T1000 (cell line): ENCODE results near the gene GET3.

Experiments used
- DNase-seq: peaks from one replicate; lab custom pipeline; 2025; ENCODE audit warnings: mixed read lengths; lab: John Stamatoyannopoulos, UW

Gene GET3

GRCh38 chr19:12752056-12752781, 14.9 kb downstream of the GET3 start:
- DNase-seq, result no peak

GRCh38 chr19:12754465-12755196, 17.3 kb downstream of the GET3 start:
- no peak for DNase-seq

DNA sequence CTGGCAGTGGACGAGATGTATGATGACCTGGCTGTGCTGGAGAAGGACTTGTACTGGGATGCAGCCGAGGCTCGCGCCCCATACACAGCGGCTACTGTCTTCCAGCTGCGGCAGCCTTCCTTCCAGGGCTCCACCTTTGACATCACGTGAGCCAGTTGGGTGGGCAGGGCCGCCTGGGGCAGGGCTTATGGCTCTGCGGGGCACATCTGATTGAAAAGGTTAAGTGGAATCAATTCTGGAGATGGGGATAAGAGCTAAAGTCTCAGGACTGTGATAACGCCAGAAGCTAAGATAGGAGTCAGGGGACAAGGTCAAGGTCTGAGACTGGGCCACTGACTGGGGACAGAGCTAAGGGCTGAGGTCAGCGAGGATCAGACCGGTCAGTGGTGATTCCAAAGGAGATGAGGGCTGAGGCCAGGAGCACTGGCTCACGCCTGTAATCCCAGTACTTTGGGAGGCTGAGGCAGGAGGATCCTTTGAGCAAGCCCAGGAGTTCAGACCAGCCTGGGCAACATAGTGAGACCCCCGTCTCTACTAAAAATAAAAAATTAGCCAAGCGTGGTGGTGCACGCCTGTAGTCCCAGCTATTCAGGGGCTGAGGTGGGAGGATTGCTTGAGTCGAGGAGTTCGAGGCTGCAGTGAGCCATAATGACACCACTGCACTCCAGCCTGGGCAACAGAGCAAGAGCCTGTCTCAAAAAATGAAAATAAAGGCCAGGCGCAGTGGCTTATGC, 19.0 kb downstream of the GET3 start:
- DNase-seq, result no peak

DNA sequence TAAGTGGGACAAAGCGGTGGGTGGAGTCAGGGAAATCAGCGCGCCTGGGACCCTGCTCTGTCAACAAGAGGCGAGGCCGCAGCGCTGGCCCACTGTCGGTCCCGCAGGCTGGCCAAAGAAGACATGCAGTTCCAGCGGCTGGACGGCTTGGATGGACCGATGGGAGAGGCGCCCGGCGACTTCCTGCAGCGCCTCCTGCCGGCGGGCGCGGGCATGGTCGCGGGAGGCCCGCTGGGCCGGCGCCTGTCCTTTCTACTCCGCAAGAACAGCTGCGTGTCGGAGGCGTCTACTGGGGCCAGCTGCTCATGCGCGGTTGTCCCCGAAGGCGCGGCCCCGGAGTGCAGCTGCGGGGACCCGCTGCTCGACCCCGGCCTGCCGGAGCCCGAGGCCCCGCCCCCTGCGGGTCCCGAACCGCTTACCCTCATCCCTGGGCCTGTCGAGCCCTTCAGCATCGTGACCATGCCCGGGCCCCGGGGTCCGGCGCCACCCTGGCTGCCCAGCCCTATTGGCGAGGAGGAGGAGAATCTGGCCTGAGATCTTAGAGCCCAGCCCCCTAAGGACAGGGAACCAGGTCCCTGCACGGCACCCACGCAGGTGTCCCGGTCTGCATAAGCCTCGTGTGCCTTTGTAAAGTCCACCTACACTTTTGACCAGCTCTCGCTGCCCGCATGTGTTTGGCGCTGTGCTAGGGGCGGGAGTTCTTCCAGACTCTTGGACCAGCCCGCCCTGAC, 20.4 kb downstream of the GET3 start:
- DNase-seq, result no peak

GRCh38 chr19:12759686-12760085, 22.4 kb downstream of the GET3 start:
- no peak for DNase-seq

GRCh38 chr19:12763100-12763499, 25.8 kb downstream of the GET3 start:
- DNase-seq, result no peak

- no peak for DNase-seq
Measured at GRCh38 chr19:12764698-12765097, 27.4 kb downstream of the GET3 start.

DNA sequence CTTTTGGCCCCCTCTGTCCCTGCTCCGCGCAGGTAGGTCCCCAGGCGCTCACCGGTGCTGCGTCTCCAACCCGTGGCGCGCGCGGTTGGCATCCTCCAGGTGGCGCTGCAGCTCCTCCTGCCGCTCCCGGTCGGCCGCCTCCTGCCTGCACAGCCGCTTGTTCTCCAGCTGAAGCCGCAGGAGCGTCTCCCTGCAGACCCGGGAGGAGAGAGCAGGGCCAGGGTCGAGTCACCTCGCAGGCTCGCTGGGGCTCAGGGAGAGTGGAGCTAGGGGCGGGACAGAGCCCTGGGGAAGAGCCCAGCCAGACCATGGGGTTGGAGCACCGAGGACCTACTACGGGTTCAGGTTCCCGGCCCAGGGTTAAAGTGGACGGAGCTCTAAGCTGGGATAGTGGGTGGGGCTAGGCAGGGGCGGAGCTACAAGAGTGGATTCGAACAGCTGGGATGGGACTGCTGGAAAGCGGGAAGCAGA, 28.8 kb downstream of the GET3 start:
- peak; percentile 75 for DNase-seq

DNA sequence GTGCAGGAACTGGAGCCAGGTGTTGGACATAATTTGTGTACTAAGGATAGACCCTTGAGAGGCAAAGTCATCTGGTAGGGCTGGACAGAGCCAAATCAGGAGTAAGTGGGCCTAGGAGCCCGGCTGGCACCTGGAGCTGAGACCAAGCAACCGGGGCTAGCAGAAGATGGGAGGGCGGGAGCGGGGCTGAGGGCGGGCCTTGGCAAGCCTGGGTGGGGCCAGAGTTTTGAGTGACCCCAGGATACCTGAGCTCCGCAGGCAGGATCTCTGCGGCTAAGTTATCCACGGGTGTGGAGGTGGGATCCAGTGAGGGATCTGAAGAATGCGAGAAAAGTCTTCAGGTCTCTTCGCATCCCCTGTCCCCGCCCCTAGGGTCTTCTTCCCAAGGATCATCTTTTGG, 29.9 kb downstream of the GET3 start:
- DNase-seq, result no peak

GRCh38 chr19:12767666-12768065, 30.4 kb downstream of the GET3 start:
- no peak for DNase-seq

DNA sequence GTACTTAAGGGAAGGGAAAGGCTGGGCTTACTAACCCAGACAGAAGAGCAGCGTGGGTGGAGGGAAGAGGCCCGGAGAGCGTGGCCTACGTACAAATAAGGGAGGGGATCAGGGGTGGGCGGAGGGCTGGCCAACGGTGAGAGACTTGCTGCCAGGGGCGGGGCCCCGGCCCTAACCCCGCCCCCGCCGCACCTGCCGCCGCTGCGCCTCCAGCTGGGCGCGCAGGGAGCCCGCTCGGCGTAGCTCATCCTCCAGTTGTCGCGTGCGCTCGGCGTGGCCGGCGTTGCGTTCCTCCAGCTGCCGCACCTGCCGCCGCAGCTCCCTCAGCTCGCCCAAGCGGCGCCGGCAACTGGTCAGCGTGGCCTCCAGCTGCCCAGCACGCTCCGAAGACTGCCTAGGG, 32.4 kb downstream of the GET3 start:
- DNase-seq, result no peak

GRCh38 chr19:12770922-12771321, 33.6 kb downstream of the GET3 start:
- no peak for DNase-seq

DNA sequence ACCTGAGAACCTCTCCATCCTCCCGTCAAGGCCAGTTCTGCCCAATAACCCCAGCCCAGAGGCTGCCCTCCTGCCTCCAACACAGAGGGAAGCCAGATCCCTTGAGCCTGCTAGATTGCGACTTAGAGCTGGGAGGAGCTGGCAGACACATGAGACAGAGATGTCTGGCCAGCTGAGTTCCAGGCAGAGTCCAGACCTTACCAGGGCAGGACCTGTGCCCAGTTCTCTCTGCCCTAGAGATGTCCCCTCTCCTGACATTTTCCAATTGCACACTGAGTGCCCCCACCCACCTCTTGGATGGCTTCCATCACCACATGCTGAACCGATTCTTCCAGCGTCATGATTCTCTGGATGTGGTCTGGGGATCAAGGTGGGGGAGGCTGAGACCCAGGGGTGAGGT, 35.0 kb downstream of the GET3 start:
- no peak for DNase-seq

GRCh38 chr19:12773571-12773970, 36.3 kb downstream of the GET3 start:
- no peak for DNase-seq

DNA sequence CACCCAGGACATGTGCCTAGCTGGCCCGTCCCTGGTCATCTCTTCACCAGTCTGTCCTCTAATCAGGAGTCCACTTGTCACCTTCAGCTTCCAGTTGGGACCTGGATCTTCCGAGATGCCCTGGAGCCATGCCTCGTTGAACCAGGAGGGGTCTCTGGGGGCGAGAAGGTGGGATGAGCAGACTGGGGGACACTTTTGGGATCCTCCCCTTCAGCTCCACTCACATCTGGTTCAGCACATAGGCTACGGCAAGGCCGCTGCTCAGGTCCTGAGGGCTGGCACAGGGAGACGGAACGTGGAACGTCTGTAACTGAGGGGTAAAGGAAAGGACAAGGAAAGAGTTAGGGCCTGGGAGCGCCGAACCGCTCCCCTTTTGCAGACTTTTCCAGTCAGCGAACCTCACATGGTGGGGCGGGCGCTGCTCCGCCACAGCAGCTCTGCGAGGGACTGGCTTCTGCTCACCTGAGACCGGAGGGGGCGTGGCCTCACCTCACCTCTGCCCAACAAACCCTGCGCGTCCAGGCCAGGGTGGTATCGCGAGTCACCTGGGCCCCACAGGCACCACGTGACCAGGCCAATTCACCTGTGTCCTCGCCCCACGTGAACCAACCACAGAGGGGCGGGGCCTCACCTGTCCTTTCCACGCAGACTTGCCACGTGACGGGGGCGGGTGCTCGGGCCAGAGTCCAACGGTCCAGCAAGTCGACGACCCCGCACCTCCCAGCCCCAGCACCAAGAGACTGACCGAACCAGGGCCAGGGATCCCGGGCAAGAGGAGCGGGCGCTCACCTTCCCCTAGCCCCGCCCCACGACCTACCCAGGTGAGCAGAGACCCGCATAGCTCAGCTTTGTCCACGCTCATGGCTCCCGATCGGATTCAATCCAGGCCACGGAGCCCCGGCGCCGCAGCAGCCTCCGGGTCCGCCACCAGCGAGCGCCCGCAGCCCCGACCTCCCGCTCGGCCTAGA, 37.6 kb downstream of the GET3 start, which contains the start of gene HOOK2:
HOOK2 (minus strand) TSS at position 965 of the 968 bp plus-strand sequence; CDS start at position 862, 103 bp downstream.
- no peak for DNase-seq

DNA sequence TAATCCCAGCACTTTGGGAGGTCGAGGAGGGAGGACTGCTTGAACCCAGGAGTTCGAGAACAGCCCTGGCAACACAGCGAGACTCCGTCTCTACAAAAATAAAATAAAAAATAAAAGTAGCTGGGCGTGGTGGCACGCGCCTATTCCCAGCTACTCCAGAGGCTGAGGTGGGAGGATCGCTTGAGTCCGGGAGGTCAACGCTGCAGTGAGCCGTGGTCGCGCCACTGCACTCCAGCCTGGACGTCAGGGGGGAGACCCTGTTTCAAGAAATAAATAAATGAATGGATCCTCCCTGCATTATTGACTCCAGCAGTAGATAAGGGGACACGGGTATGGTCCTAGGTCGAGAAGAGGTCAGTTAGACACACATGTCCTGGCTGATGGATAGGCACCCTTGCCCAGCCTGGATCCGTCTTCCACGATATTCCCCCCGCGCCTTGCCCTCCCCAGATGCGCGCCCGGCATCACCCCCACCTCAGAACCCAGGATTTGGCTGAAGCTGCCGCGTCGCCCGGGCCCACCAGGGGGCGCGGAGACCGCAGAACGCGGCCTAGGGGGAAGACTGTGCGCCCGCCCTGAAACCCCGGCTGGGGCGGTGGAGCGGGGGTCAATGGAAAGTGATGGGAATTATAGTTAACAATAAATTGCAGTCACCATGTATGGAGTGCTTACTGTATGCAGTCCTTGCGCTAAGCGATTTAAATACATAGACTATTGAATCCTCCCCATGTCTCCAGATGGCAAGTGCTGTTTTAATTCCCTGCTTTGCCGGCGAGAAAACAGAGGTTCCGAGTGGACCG, 40.1 kb downstream of the GET3 start:
- DNase-seq, result peak; percentile 52

- no peak for DNase-seq
Measured at GRCh38 chr19:12778017-12778904, 41.0 kb downstream of the GET3 start.

GRCh38 chr19:12778905-12779161, 41.5 kb downstream of the GET3 start:
- DNase-seq, result no peak
